ENCODE data around the gene APOBEC3F.
"Not testable (repeated sequence)": the region's sequence is repeated elsewhere in the genome, so short reads cannot be mapped to it uniquely, and the experiment has no call there.

The APOBEC3F gene

GRCh38 chr22:39040538-39041296 lies at the start of gene APOBEC3F:
TSS of gene APOBEC3F (plus strand) at chr22:39040864. CDS start at chr22:39040961, 97 bp downstream.
- not testable (repeated sequence) for FAIRE-seq

GRCh38 chr22:38992871-38993371 lies 47.7 kb upstream of the APOBEC3F start:
- FAIRE-seq: not testable (repeated sequence)

- no peak for FAIRE-seq
These were observed 44.6 kb upstream of the APOBEC3F start for GRCh38 chr22:38996105-38996504.

GRCh38 chr22:38997518-38997917 lies 43.1 kb upstream of the APOBEC3F start:
- no peak for FAIRE-seq

GRCh38 chr22:39003165-39003638 lies 37.5 kb upstream of the APOBEC3F start:
- peak; percentile 70 for FAIRE-seq

GRCh38 chr22:39007177-39007576 lies 33.5 kb upstream of the APOBEC3F start:
- FAIRE-seq: no peak

GRCh38 chr22:39008271-39008850 lies 32.3 kb upstream of the APOBEC3F start:
- not testable (repeated sequence) for FAIRE-seq

- FAIRE-seq: no peak
These were observed 29.7 kb upstream of the APOBEC3F start for GRCh38 chr22:39010946-39011345.

GRCh38 chr22:39012533-39013511 lies 27.8 kb upstream of the APOBEC3F start:
- no peak for FAIRE-seq

GRCh38 chr22:39013561-39013941 lies 27.1 kb upstream of the APOBEC3F start:
- not testable (repeated sequence) for FAIRE-seq

GRCh38 chr22:39013942-39014722 lies 26.5 kb upstream of the APOBEC3F start, which contains the start of gene APOBEC3C:
TSS of gene APOBEC3C (plus strand) at chr22:39014257. CDS start at chr22:39014363, 106 bp downstream.
- no peak for FAIRE-seq

GRCh38 chr22:39014723-39015121 lies 25.9 kb upstream of the APOBEC3F start:
- not testable (repeated sequence) for FAIRE-seq

- FAIRE-seq: no peak
These were observed 24.1 kb upstream of the APOBEC3F start for GRCh38 chr22:39016592-39016991.

- no peak for FAIRE-seq
These were observed 22.9 kb upstream of the APOBEC3F start for GRCh38 chr22:39017596-39018365.

GRCh38 chr22:39020021-39020651 lies 20.5 kb upstream of the APOBEC3F start:
- FAIRE-seq: not testable (repeated sequence)

- no peak for FAIRE-seq
These were observed 19.0 kb upstream of the APOBEC3F start for GRCh38 chr22:39021552-39022250.

- no peak for FAIRE-seq
These were observed 15.9 kb upstream of the APOBEC3F start for GRCh38 chr22:39024519-39025308.

- no peak for FAIRE-seq
These were observed 14.0 kb upstream of the APOBEC3F start for GRCh38 chr22:39026509-39027150.

GRCh38 chr22:39027717-39028116 lies 12.9 kb upstream of the APOBEC3F start:
- no peak for FAIRE-seq
